ENCODE results near the gene TLX2. TPM values are rescaled to one million over a fixed set of nuclear protein-coding genes. Genes with fewer than 3 reads are reported as not detected.

Gene TLX2
- total and polyA plus RNA-seq, 2 of the 13 experiments (the other 11 are each of a cell fraction or from before 2014, with no cell fraction given): 0.05 to 0.20 TPM

GRCh38 chr2:74482801-74483674 is 31.2 kb upstream of the TLX2 start, which contains the start of the genes CCDC142 and TTC31 (continued):
- no peak; the same call in 1 of the 2 replicates for TF ChIP-seq ZNF777 (CRISPR knock-in tag; IDR thresholded peaks at IDR 0.05)
- peak; percentile 93 for TF ChIP-seq ZNF335 (CRISPR knock-in tag; IDR thresholded peaks at IDR 0.05)
- TF ChIP-seq ZNF407 (CRISPR knock-in tag; IDR thresholded peaks at IDR 0.05; ENCODE audit: not compliant biosample characterization): peak; percentile 40
- TF ChIP-seq MEIS2 (CRISPR knock-in tag; IDR thresholded peaks at IDR 0.05): peak; percentile 32; the same call in 1 of the 2 replicates
- peak; percentile 48; the same call in 1 of the 2 replicates for TF ChIP-seq AKAP8 (CRISPR knock-in tag; IDR thresholded peaks at IDR 0.05)
- no peak for TF ChIP-seq ZNF296 (CRISPR knock-in tag; conservative IDR thresholded peaks at IDR 0.05)
- TF ChIP-seq MTA3 (CRISPR knock-in tag; IDR thresholded peaks at IDR 0.05): no peak
- TF ChIP-seq SOX6 (IDR thresholded peaks at IDR 0.05): no peak
- peak; percentile 77 for TF ChIP-seq SOX6 (CRISPR knock-in tag; IDR thresholded peaks at IDR 0.05)
- TF ChIP-seq FLYWCH1 (CRISPR knock-in tag; IDR thresholded peaks at IDR 0.05): no peak
- peak; percentile 71 for TF ChIP-seq PHF5A (CRISPR knock-in tag; IDR thresholded peaks at IDR 0.05; ENCODE audit: low read depth, unreplicated experiment)
- TF ChIP-seq KAT2B (IDR thresholded peaks at IDR 0.05; ENCODE audit: borderline replicate concordance, low read depth, low read length): no peak
- TF ChIP-seq FOXJ3 (CRISPR knock-in tag; IDR thresholded peaks at IDR 0.05; ENCODE audit: borderline replicate concordance): peak; percentile 66; the same call in 1 of the 2 replicates
- peak; percentile 87; the same call in 1 of the 2 replicates for TF ChIP-seq ZBTB42 (CRISPR knock-in tag; IDR thresholded peaks at IDR 0.05)
- peak; percentile 90 for TF ChIP-seq ELF1 (CRISPR knock-in tag; IDR thresholded peaks at IDR 0.05)
- TF ChIP-seq FOXK1 (CRISPR knock-in tag; IDR thresholded peaks at IDR 0.05; ENCODE audit: borderline replicate concordance, low read depth): peak; percentile 93; the same call in 1 of the 2 replicates
- no peak for TF ChIP-seq NFE2 (CRISPR knock-in tag; IDR thresholded peaks at IDR 0.05)
- 0 out of 2 replicates have a peak, but pooled peaks have one; percentile 8 for TF ChIP-seq ZSCAN22 (CRISPR knock-in tag; IDR thresholded peaks at IDR 0.05)
- TF ChIP-seq ZNF382 (CRISPR knock-in tag; IDR thresholded peaks at IDR 0.05; ENCODE audit: borderline replicate concordance): no peak
- peak; percentile 88 for TF ChIP-seq ZFP1 (CRISPR knock-in tag; IDR thresholded peaks at IDR 0.05)
- no peak for TF ChIP-seq ZNF292 (CRISPR knock-in tag; IDR thresholded peaks at IDR 0.05; ENCODE audit: borderline replicate concordance, low read depth)

Measured in HepG2 (cell line).